Measurements from ENCODE around the gene KCTD5.

The KCTD5 gene

GRCh38 chr16:2697401-2697948 is 15.2 kb downstream of the KCTD5 start:
- no peak for DNase-seq (ENCODE audit: low read depth in 2 of 2)

GRCh38 chr16:2698103-2698870 is 16.0 kb downstream of the KCTD5 start:
- no peak for DNase-seq (ENCODE audit: low read depth in 2 of 2)

DNA sequence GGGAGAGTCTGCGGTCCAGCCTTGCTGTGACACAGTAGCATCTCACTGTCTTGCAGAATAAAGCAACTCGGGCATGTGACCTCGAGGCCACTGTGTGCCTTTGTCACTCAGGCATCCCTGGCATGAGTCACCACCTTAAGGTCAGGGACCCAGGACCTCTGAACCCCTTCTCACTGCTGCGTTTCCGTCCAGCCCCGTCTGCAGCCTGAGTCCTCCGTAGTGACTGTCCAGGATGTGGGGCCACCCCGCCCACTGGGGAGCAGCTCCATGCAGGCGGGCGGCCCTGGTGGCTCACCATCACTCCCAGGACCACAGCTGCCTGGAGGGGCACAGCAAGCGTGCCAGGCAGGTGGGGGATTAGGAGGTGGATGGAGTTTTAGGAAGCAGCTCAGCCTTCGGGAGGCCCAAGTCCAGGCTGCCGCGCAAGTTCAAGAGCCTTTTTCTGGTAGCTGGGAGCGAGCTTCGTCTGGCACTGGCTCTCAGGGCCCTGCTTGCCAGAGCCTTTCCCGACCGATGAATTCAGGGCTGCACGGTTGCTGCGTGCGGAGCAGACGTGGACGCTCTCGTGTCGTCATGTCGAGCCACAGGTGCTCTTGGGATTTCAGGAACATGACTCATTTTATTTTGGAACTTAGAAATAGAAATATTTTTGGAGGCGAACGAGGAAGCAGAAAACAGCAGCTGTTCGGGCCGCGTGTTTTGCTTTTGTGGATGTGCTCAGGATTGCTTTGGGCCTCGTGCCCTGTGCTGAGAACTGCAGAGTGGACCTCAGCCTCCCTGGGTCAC is 16.8 kb downstream of the KCTD5 start:
- DNase-seq (ENCODE audit: low read depth in 2 of 2), result no peak

- DNase-seq (ENCODE audit: low read depth in 2 of 2), result no peak
These were observed 17.7 kb downstream of the KCTD5 start for GRCh38 chr16:2699791-2700600.

GRCh38 chr16:2700786-2701185 is 18.5 kb downstream of the KCTD5 start:
- no peak for DNase-seq (ENCODE audit: low read depth in 2 of 2)

DNA sequence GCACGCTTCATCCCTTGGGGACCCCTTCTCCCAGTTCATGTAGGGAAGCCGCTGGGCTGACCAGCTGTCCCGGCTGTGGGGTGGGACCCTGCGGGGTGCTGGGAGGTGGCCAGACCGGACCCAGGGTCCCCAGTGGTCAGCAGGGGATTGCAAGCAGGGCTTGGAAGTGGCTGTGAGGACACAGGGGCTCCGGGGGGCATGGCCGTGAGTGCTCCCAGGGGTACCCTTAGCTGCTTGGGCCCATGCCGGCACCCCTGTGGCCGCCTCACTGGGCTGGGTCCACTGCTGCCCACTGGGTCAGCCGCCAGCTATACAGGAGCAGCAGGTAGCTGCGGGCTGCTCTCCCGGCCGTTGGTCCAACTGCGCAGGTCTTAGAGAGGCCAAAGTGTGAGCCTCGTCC is 18.9 kb downstream of the KCTD5 start:
- no peak for DNase-seq (ENCODE audit: low read depth in 2 of 2)

DNA sequence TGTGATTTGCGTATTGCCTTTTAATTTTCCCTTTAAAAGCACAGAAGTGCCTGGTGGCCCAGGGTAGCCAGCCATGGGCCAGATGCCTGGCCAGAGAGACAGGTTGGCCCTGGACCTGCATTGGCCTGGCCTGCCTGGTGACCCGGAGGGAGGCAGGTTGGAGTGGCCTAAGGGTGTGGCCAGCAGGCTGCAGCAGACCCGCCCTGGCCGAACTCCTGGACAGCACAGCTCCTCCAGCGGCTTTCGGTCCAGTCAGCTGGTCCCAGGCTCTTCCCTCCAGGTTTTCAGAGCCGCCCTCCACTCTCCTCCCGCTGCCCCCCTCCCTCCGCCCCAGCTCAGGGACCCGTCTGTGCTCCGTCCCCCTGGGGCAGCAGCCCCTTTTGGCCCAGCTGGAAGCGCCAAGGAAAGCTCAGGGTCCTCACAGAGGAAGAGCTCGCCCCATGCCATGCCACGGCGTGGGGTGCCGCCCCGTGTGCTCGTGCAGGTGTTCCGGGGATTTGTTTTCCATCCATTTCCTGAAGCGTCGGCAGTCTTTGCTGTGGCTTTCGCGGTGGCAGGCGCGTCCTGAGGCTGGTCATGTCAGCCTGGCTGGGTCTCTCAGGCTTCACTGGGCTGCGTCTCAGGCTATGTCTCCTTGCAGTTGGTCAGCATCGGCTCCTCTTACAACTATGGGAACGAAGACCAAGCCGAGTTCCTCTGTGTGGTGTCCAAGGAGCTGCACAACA is 19.6 kb downstream of the KCTD5 start:
- no peak for DNase-seq (ENCODE audit: low read depth in 2 of 2)

GRCh38 chr16:2702438-2702825 is 20.1 kb downstream of the KCTD5 start:
- no peak for DNase-seq (ENCODE audit: low read depth in 2 of 2)

GRCh38 chr16:2702871-2703745 is 20.8 kb downstream of the KCTD5 start:
- no peak for DNase-seq (ENCODE audit: low read depth in 2 of 2)

GRCh38 chr16:2704166-2704982 is 22.1 kb downstream of the KCTD5 start:
- DNase-seq (ENCODE audit: low read depth in 2 of 2), result no peak

- no peak for DNase-seq (ENCODE audit: low read depth in 2 of 2)
These were observed 22.6 kb downstream of the KCTD5 start for GRCh38 chr16:2704983-2705275.

DNA sequence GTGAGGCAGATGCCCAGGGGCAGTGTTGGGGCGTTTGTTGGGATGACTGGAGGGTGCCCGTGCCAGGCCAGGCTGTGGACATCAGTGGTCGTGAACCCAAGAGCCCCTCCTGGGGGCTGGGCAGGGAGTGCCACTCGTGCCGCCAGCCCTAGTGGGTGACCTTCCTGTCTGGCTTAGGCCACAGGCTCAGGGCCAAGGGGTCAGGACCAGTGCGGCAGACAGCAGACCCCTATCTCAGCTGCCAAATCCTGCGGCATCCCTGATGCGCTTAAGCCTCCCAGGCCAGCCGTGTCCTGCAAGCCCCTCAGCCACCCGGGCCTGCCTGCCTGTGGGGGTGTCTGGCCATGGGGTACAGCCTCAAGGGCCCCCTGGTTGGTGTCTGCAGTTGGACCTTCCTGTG is 23.0 kb downstream of the KCTD5 start:
- DNase-seq (ENCODE audit: low read depth in 2 of 2), result no peak

DNA sequence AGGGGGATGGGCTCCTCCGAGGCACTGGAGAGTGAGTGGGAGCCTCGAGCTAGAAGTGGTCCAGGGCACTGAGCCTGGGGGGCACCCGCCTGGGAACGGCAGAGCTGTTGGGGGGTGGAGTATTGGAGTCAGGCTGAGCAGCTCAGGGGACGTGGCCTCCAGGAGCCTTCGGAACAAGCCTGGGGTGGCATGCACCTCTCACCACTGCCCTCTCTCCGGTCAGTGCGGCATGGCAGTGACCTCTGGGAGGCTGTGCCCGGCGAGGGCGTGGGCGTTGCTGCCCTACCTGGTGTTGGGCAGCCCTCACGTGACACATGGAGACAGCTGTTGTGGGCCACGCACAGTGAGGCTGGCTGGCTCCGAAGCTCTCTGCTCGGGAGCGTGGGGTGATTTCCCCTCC is 23.8 kb downstream of the KCTD5 start:
- DNase-seq (ENCODE audit: low read depth in 2 of 2), result no peak

- no peak for DNase-seq (ENCODE audit: low read depth in 2 of 2)
These were observed 24.4 kb downstream of the KCTD5 start for GRCh38 chr16:2706611-2707311.

GRCh38 chr16:2707368-2708289 is 25.3 kb downstream of the KCTD5 start:
- no peak for DNase-seq (ENCODE audit: low read depth in 2 of 2)

- DNase-seq (ENCODE audit: low read depth in 2 of 2), result no peak
These were observed 25.9 kb downstream of the KCTD5 start for GRCh38 chr16:2708290-2708639.

- no peak for DNase-seq (ENCODE audit: low read depth in 2 of 2)
These were observed 26.7 kb downstream of the KCTD5 start for GRCh38 chr16:2708955-2709587.

- no peak for DNase-seq (ENCODE audit: low read depth in 2 of 2)
These were observed 27.3 kb downstream of the KCTD5 start for GRCh38 chr16:2709588-2709984.
